Caco-2 (cell line): ENCODE results near the gene ZSWIM1. TPM values are rescaled to one million over a fixed set of nuclear protein-coding genes. Genes with fewer than 3 reads are reported as not detected.

Experiments used
- BruUV-seq: library from RNA; stranded (reverse); fragments of 400-500 nt; replicated peaks from 2 replicates; lab custom pipeline; 2021; lab: Mats Ljungman, UMichigan
- CTCF ChIA-PET: fragments of 300-600 bp; sonication (Branson Sonifier 250); formaldehyde crosslinking; loops from one replicate; lab custom pipeline; 2022; ENCODE audit warnings: antibody characterized with exemption; lab: Charles Lee
- POLR2A ChIA-PET: fragments of 300-600 bp; sonication (Branson Sonifier 250); formaldehyde crosslinking; loops from one replicate; lab custom pipeline; 2022; ENCODE audit warnings: antibody characterized with exemption; lab: Charles Lee
- DNase-seq, 2 experiments: peaks; one replicate each; pipeline versions ENCODE4 v3.0.0 to v3.0.0-alpha.2; 2020 to 2022
- H3K27me3 ChIP-seq: replicated peaks from 2 replicates; pipeline ENCODE4 v1.6.0; 2011; ENCODE audit warnings: low read length; ENCODE audit not compliant: control insufficient read depth, insufficient read depth
- H3K36me3 ChIP-seq: 2 replicates; pipeline ENCODE4 v1.5.1; 2011; ENCODE audit warnings: low read length; ENCODE audit not compliant: control insufficient read depth, insufficient read depth
- H3K4me1 ChIP-seq: fragments of 250-450 bp; sonication (Bioruptor Pico); 2 replicates; pipeline ENCODE4 v1.5.1; 2020; ENCODE audit warnings: mild to moderate bottlenecking
- H3K4me3 ChIP-seq: 2 replicates; pipeline ENCODE4 v1.5.1; 2011; ENCODE audit warnings: low read depth, mild to moderate bottlenecking, control low read depth, low read length
- H3K9me3 ChIP-seq: fragments of 250-450 bp; sonication (Bioruptor Pico); 2 replicates; pipeline ENCODE4 v1.5.1; 2020; ENCODE audit warnings: mild to moderate bottlenecking, moderate library complexity
- H3K27ac Mint-ChIP-seq: one replicate; pipeline ENCODE4 v1.8.0; 2022; ENCODE audit warnings: mixed read lengths; ENCODE audit not compliant: unreplicated experiment
- H3K27me3 Mint-ChIP-seq: one replicate; pipeline ENCODE4 v1.8.0; 2022; ENCODE audit warnings: mixed read lengths; ENCODE audit not compliant: insufficient read depth, unreplicated experiment
- H3K36me3 Mint-ChIP-seq: one replicate; pipeline ENCODE4 v1.8.0; 2022; ENCODE audit warnings: mild to moderate bottlenecking, mixed read lengths; ENCODE audit not compliant: insufficient read depth, unreplicated experiment
- H3K4me1 Mint-ChIP-seq: one replicate; pipeline ENCODE4 v1.8.0; 2022; ENCODE audit warnings: low read depth, mixed read lengths; ENCODE audit not compliant: unreplicated experiment
- H3K4me3 Mint-ChIP-seq: one replicate; pipeline ENCODE4 v1.8.0; 2022; ENCODE audit warnings: mild to moderate bottlenecking, moderate library complexity, mixed read lengths; ENCODE audit not compliant: unreplicated experiment
- H3K9me3 Mint-ChIP-seq: one replicate; pipeline ENCODE4 v1.8.0; 2022; ENCODE audit warnings: mixed read lengths; ENCODE audit not compliant: unreplicated experiment
- CTCF ChIP-seq, 2 experiments: fragments of 200-600 bp in 1 of 2; IDR thresholded peaks; 1 replicate in 1 of 2; 2 replicates in 1 of 2; pipeline versions ENCODE4 v1.5.1 to v1.8.0; 2011 to 2022; ENCODE audit warnings: antibody characterized with exemption in 1 of 2, control low read depth in 1 of 2, inconsistent platforms in 1 of 2, low read depth in 1 of 2, low read length in 1 of 2, mild to moderate bottlenecking in 1 of 2, moderate library complexity in 1 of 2; ENCODE audit not compliant: insufficient read depth in 1 of 2, severe bottlenecking in 1 of 2, unreplicated experiment in 1 of 2
- intact Hi-C: fragments of 100-400 bp; cut with micrococcal nuclease; formaldehyde crosslinking; loops from one replicate; pipeline ENCODE4 v1.10.0; 2022; ENCODE audit not compliant: unreplicated experiment
- total RNA-seq: library from RNA; stranded (reverse); gene quantifications from 2 replicates; pipeline ENCODE4 v1.2.3, GENCODE V29; 2022

Gene ZSWIM1
- total RNA-seq, 1 experiment from 2014 or later, result 27.3 TPM

- intact Hi-C loops, result no loop called here
- no peak for DNase-seq
- no peaks in the 10 kb centered on the region for H3K27me3 Mint-ChIP-seq
- BruUV-seq, result no TSS peak
- H3K4me3 ChIP-seq, result no peak overlapping the region
- no peak for TF ChIP-seq CTCF (IDR thresholded peaks at IDR 0.05; ENCODE audit: insufficient read depth in 1 of 2, low read depth in 1 of 2, low read length in 1 of 2, severe bottlenecking in 1 of 2, unreplicated experiment in 1 of 2)
- H3K9me3 ChIP-seq, result no peaks in the 10 kb centered on the region
- POLR2A ChIA-PET, result no interaction called here
- H3K27ac Mint-ChIP-seq, result no peak overlapping the region
- H3K4me3 Mint-ChIP-seq, result no peak overlapping the region
- no peaks in the 10 kb centered on the region for H3K9me3 Mint-ChIP-seq
- CTCF ChIA-PET, result interaction anchor here (0.5 to 0.6 kb wide), 2 partner anchors 91 to 494 kb away, joined by 3 to 4 read pairs; no protein-coding TSS in a partner anchor
- peaks cover 9% of the 10 kb centered on the region for H3K4me1 Mint-ChIP-seq
- H3K36me3 Mint-ChIP-seq, result peaks cover 13% of the 10 kb centered on the region
- no peaks in the 10 kb centered on the region for H3K27me3 ChIP-seq
- H3K4me1 ChIP-seq, result peaks cover 13% of the 10 kb centered on the region
- H3K36me3 ChIP-seq, result peaks cover 3% of the 10 kb centered on the region; the same call in 1 of the 2 replicates
These were observed 44.2 kb upstream of the ZSWIM1 start for GRCh38 chr20:45836841-45837240.

GRCh38 chr20:45840700-45841198 lies 40.3 kb upstream of the ZSWIM1 start:
- TF ChIP-seq CTCF (IDR thresholded peaks at IDR 0.05; ENCODE audit: insufficient read depth in 1 of 2, low read depth in 1 of 2, low read length in 1 of 2, severe bottlenecking in 1 of 2, unreplicated experiment in 1 of 2), result no peak
- Histone ChIP-seq H3K36me3 (peaks cover 7% of the 10 kb centered on the region; the same call in 1 of the 2 replicates), H3K4me3 (no peak overlapping the region), H3K4me1 (no peaks in the 10 kb centered on the region), H3K27me3 (no peaks in the 10 kb centered on the region), H3K9me3 (no peaks in the 10 kb centered on the region)
- no TSS peak for BruUV-seq
- no peak overlapping the region for H3K4me3 Mint-ChIP-seq
- CTCF ChIA-PET, result no interaction called here
- no peaks in the 10 kb centered on the region for H3K9me3 Mint-ChIP-seq
- H3K4me1 Mint-ChIP-seq, result no peaks in the 10 kb centered on the region
- POLR2A ChIA-PET, result interaction anchor here (0.6 kb wide), 1 partner anchor 16 kb away, joined by 3 read pairs; no protein-coding TSS in a partner anchor
- no peak overlapping the region for H3K27ac Mint-ChIP-seq
- no peaks in the 10 kb centered on the region for H3K27me3 Mint-ChIP-seq
- intact Hi-C loops, result no loop called here
- peaks cover 42% of the 10 kb centered on the region for H3K36me3 Mint-ChIP-seq
- DNase-seq, result no peak

- intact Hi-C loops, result no loop called here
- H3K9me3 ChIP-seq, result no peaks in the 10 kb centered on the region
- no peak for TF ChIP-seq CTCF (IDR thresholded peaks at IDR 0.05; ENCODE audit: insufficient read depth in 1 of 2, low read depth in 1 of 2, low read length in 1 of 2, severe bottlenecking in 1 of 2, unreplicated experiment in 1 of 2)
- Mint-ChIP-seq H3K36me3 (peaks cover 44% of the 10 kb centered on the region), H3K27ac (no peak overlapping the region), H3K9me3 (no peaks in the 10 kb centered on the region), H3K4me3 (no peak overlapping the region), H3K4me1 (no peaks in the 10 kb centered on the region), H3K27me3 (no peaks in the 10 kb centered on the region)
- CTCF ChIA-PET, result interaction anchor here (0.9 kb wide), 1 partner anchor 128 kb away, joined by 5 read pairs; no protein-coding TSS in a partner anchor
- POLR2A ChIA-PET, result interaction anchor here (0.6 kb wide), 2 partner anchors 15 to 77 kb away, joined by 3 to 4 read pairs; no protein-coding TSS in a partner anchor
- H3K36me3 ChIP-seq, result peaks cover 7% of the 10 kb centered on the region; the same call in 1 of the 2 replicates
- H3K4me3 ChIP-seq, result no peak overlapping the region
- DNase-seq, result no peak
- H3K27me3 ChIP-seq, result no peaks in the 10 kb centered on the region
- no peaks in the 10 kb centered on the region for H3K4me1 ChIP-seq
- BruUV-seq, result no TSS peak
These were observed 39.5 kb upstream of the ZSWIM1 start for GRCh38 chr20:45841407-45842129.
